GM13977 (cell line): ENCODE results near the gene CD300LG.
A peak's percentile ranks its signal among the peaks of the same experiment; 100 is the strongest.

Experiments
- DNase-seq: peaks from one replicate; pipeline ENCODE4 v3.0.0; 2012; ENCODE audit warnings: low spot score
- in situ Hi-C: fragments of 300-500 bp; cut with MboI; formaldehyde crosslinking; loops from one replicate; pipeline ENCODE4 v1.12.0; 2022; ENCODE audit warnings: low sequenced_read_pairs, low pct_unique_long_range_greater_than_20kb, mixed read lengths, inconsistent platforms; ENCODE audit not compliant: unreplicated experiment
- TF ChIP-seq, protein P1 (sequence below): IDR thresholded peaks from 2 replicates; pipeline ENCODE4 v1.5.1; 2012; ENCODE audit warnings: mild to moderate bottlenecking, control low read depth; ENCODE audit not compliant: insufficient read depth; ENCODE audit errors: extremely low read depth, missing control alignments

CD300LG gene

DNA sequence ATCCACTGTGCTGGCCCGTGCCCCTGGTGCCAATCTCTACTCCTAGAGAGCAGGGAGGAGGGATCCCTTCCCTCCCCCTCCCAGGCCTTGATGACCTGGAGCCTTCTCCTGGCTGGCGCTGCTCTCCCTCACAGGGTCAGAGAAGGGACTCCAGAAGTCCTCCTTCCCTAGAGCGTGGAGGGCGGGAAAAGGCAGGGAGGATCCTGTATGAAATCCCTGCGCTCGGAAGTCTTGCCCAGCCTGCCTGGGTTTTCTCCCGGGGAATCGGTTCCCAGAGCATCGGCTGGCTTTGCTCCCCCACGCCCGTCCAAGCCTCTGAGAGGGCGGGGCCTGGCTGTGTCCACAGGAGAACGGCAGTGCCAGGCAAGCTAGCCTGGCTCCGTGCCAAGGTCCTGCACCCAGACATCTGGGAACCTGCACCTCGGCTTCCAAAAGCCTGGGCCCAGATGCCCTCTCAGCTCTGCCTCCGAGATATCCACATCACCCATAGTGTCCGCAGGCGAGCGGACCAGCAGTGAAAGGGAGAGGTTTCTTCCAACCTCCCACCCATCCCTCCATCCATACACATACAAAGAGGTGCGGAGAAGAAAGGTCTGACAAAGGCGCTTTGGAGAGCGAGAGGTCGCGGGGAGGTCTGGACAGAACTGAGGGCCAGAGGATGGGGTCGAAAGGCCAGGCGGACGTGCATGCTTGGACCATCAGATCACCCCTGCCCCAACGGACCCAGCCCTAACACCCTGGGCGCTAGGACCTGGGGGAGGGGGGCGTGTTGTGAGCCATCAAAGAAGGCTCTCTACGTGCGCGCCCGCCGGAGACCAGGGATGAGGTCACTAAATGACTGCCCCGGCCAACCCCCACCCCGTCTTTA lies 59.2 kb downstream of the CD300LG start:
- in situ Hi-C loops = no loop called here
- TF ChIP-seq, protein P1, sequence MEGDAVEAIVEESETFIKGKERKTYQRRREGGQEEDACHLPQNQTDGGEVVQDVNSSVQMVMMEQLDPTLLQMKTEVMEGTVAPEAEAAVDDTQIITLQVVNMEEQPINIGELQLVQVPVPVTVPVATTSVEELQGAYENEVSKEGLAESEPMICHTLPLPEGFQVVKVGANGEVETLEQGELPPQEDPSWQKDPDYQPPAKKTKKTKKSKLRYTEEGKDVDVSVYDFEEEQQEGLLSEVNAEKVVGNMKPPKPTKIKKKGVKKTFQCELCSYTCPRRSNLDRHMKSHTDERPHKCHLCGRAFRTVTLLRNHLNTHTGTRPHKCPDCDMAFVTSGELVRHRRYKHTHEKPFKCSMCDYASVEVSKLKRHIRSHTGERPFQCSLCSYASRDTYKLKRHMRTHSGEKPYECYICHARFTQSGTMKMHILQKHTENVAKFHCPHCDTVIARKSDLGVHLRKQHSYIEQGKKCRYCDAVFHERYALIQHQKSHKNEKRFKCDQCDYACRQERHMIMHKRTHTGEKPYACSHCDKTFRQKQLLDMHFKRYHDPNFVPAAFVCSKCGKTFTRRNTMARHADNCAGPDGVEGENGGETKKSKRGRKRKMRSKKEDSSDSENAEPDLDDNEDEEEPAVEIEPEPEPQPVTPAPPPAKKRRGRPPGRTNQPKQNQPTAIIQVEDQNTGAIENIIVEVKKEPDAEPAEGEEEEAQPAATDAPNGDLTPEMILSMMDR = no peak

DNA sequence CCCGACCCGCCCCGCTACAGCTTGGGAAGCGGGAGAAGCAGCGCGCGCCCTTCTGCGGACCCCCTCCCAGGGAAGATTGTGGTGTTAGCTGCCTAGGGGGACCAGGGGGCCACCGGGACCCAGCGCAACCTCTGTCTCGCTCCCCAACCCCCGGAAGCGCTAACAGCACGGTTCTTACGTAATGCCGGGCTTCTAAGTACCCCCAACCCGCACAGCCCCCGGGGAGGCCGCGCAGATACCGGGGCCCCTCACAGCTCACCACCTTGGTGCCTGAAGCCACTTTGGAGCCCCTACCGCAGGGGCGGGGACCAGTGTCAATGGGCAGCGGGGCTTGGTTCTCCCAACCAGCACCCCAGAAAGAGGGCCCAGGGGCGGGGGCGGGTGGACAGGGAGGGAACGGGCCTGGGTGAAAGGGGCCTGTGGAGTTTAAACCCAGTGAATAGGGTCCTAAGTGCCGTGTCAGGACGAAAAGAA lies 60.0 kb downstream of the CD300LG start:
- in situ Hi-C loops = no loop called here
- DNase-seq = no peak

More for the DNA sequence above, 59.2 kb downstream of the CD300LG start:
- peak; percentile 48 for DNase-seq

DNA sequence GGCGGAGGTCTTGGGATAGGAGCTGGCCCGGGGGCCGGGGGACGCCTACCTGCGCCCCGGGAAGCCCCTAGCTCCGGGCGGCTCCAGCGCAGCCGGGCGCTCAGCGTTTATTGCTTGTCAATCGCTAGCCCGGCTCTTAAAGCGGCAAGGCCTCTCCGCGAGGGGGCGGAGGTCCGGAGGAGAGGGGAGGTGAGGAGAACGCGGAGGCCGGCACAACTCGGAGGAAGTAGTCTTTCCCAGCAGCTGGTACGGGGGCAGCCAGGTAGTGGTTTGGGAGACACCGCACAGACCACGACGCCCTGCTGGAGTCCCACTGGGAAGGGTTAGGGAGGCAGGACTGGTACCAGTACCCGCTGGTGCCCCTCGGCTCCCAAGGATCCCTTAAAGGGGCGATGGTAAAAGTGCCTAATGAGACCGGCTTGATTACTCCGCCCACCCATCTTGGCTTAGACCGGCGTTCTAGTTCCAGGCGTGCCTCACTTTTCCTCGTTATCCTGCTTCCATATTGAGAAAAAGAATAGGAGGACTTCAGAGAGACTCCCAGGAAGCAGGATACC lies 60.5 kb downstream of the CD300LG start, which contains the start of gene MPP2:
MPP2 (minus strand) TSS at position 112 of the 557 bp plus-strand sequence. CDS start 3,076 bp downstream, outside the sequence.
- in situ Hi-C loops = no loop called here
- TF ChIP-seq, protein P1 = peak; percentile 18
- peak; percentile 64 for DNase-seq

More for the DNA sequence above, 60.0 kb downstream of the CD300LG start:
- TF ChIP-seq, protein P1 = no peak

DNA sequence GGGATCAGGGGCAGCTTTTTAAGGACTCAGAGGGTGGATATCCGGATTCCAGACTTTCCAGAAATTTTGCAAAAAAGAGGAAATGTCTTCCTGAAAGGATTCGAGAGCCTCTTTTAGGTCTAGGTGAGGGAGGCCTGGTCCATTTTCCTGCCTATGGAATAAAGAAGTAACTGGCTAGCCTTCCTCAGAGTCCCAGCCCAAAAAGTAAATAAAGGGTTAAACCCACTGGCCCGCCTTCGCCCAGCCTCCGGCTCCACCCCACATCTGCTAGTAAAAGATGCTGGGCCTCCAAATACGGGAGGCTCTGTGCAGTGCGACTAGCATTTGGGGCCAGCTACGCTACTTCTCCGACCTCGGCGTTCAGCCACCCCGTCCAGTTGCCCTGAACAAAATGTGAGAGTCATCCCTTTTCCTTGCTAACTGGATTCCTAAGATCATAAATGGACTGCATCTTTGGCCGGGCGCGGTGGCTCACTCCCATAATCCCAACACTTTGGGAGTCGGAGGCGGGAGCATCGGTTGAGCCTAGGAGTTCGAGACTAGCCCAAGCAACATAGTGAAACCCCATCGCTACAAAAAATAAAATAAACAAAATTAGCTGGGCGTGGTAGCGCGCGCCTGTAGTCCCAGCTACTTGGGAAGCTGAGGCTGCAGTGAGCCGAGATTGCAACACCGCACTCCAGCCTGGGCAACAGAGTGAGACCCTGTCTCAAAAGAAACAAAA lies 61.2 kb downstream of the CD300LG start:
- in situ Hi-C loops = no loop called here
- DNase-seq = peak; percentile 52
- TF ChIP-seq, protein P1 = no peak

DNA sequence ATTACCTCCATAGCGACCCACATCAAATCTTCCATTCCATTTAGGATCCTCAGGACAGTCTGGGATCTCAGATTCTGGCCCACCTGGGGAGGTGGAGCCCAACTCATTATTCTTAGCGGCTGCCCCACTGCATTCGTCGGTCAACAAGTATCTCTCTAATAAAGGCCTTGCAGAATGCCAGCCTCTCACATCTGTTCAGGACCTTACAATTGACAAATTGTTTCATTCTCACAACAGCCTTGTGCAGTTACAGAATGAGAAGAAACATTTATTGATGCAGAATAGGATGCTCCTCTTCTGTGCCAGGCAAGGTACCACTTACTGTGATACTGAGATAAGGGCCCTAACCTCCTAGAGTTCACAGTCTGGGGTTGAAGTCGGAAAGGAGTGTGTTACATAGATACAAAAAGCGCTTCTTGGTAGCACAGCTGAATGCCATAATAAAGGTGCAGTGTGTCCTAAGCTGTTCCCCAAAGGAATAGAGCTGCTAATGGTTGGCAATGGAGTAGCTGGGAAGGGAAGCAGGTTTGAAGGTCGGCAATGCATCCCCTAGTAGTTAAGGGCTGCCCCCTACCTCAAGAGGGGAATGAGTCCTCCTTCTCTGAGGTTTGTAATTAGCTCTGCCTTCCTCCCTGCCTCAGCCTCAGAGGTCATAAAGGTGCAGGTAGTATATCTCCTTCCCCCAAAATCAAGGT lies 62.7 kb downstream of the CD300LG start:
- TF ChIP-seq, protein P1 = no peak
- no peak for DNase-seq
- in situ Hi-C loops = no loop called here

DNA sequence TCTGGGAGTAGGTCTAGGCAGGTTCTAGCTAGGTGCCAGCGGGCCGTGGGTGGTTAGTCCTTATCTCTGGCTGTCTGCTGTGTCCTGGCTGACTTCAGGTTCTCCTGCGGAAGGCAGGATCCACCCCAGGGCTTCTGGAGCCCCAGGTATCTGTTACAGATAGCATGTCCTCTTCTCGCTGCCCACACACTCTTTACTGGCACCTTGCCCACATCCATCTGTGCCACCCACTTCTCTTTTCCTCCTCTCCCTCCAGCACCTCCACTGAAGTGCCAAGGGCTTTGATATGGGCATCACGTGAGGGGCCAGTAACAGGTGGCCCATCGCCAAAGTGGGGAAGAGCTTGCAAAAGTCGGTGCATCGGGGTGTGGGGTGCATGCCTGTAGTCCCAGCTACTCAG lies 64.9 kb downstream of the CD300LG start:
- in situ Hi-C loops = no loop called here
- no peak for DNase-seq
- TF ChIP-seq, protein P1 = no peak
